Measurements from ENCODE around the gene APMAP.

The APMAP gene

GRCh38 chr20:24961384-24962181, 31.0 kb downstream of the APMAP start:
- Histone ChIP-seq H3K27ac (ENCODE audit: low read depth, low read length) (no peak overlapping the region), H3K27me3 (ENCODE audit: control insufficient read depth in 5 of 5, insufficient read depth in 4 of 5, low read length in 5 of 5) (no peaks in the 10 kb centered on the region), H3K9me3 (ENCODE audit: control insufficient read depth in 5 of 5, low read length in 5 of 5) (no peaks in the 10 kb centered on the region), H3K4me3 (ENCODE audit: low read depth in 1 of 5, low read length in 5 of 5) (no peak overlapping the region), H3K4me1 (ENCODE audit: control insufficient read depth in 5 of 5, insufficient read depth in 5 of 5, low read length in 5 of 5) (peaks cover 0 to 10% (median 7%) of the 10 kb centered on the region in 5 donors), H3K36me3 (ENCODE audit: control insufficient read depth in 5 of 5, insufficient read depth in 5 of 5, low read length in 5 of 5) (peaks cover 8 to 98% (median 91%) of the 10 kb centered on the region in 5 donors), H3K9ac (ENCODE audit: low read length in 5 of 5) (peak overlapping the region in 1 of 5 donors; percentile 12)

GRCh38 chr20:24960861-24961260, 31.7 kb downstream of the APMAP start:
- Histone ChIP-seq H3K27ac (ENCODE audit: low read depth, low read length) (no peak overlapping the region), H3K4me1 (ENCODE audit: control insufficient read depth in 5 of 5, insufficient read depth in 5 of 5, low read length in 5 of 5) (peaks cover 0 to 10% (median 7%) of the 10 kb centered on the region in 5 donors), H3K9me3 (ENCODE audit: control insufficient read depth in 5 of 5, low read length in 5 of 5) (no peaks in the 10 kb centered on the region), H3K4me3 (ENCODE audit: low read depth in 1 of 5, low read length in 5 of 5) (no peak overlapping the region), H3K36me3 (ENCODE audit: control insufficient read depth in 5 of 5, insufficient read depth in 5 of 5, low read length in 5 of 5) (peaks cover 8 to 98% (median 90%) of the 10 kb centered on the region in 5 donors), H3K9ac (ENCODE audit: low read length in 5 of 5) (peak overlapping the region in 1 of 5 donors; percentile 12), H3K27me3 (ENCODE audit: control insufficient read depth in 5 of 5, insufficient read depth in 4 of 5, low read length in 5 of 5) (no peaks in the 10 kb centered on the region)

GRCh38 chr20:24960302-24960801, 32.2 kb downstream of the APMAP start:
- Histone ChIP-seq H3K36me3 (ENCODE audit: control insufficient read depth in 5 of 5, insufficient read depth in 5 of 5, low read length in 5 of 5) (peaks cover 8 to 96% (median 85%) of the 10 kb centered on the region in 5 donors), H3K9me3 (ENCODE audit: control insufficient read depth in 5 of 5, low read length in 5 of 5) (no peaks in the 10 kb centered on the region), H3K27ac (ENCODE audit: low read depth, low read length) (no peak overlapping the region), H3K9ac (ENCODE audit: low read length in 5 of 5) (no peak overlapping the region), H3K27me3 (ENCODE audit: control insufficient read depth in 5 of 5, insufficient read depth in 4 of 5, low read length in 5 of 5) (no peaks in the 10 kb centered on the region), H3K4me1 (ENCODE audit: control insufficient read depth in 5 of 5, insufficient read depth in 5 of 5, low read length in 5 of 5) (peaks cover 0 to 10% (median 7%) of the 10 kb centered on the region in 5 donors), H3K4me3 (ENCODE audit: low read depth in 1 of 5, low read length in 5 of 5) (no peak overlapping the region)

- no peaks in the 10 kb centered on the region for H3K9me3 ChIP-seq (ENCODE audit: control insufficient read depth in 5 of 5, low read length in 5 of 5)
- no peak overlapping the region for H3K27ac ChIP-seq (ENCODE audit: low read depth, low read length)
- H3K9ac ChIP-seq (ENCODE audit: low read length in 5 of 5) = no peak overlapping the region
- no peaks in the 10 kb centered on the region for H3K27me3 ChIP-seq (ENCODE audit: control insufficient read depth in 5 of 5, insufficient read depth in 4 of 5, low read length in 5 of 5)
- no peak overlapping the region for H3K4me3 ChIP-seq (ENCODE audit: low read depth in 1 of 5, low read length in 5 of 5)
- peaks cover 0 to 10% (median 7%) of the 10 kb centered on the region in 5 donors for H3K4me1 ChIP-seq (ENCODE audit: control insufficient read depth in 5 of 5, insufficient read depth in 5 of 5, low read length in 5 of 5)
- peaks cover 8 to 90% (median 80%) of the 10 kb centered on the region in 5 donors for H3K36me3 ChIP-seq (ENCODE audit: control insufficient read depth in 5 of 5, insufficient read depth in 5 of 5, low read length in 5 of 5)
Measured at GRCh38 chr20:24959591-24960301, 32.8 kb downstream of the APMAP start.

- Histone ChIP-seq H3K9ac (ENCODE audit: low read length in 5 of 5) (no peak overlapping the region), H3K27ac (ENCODE audit: low read depth, low read length) (no peak overlapping the region)
Measured at GRCh38 chr20:24958506-24959385, 33.8 kb downstream of the APMAP start.

GRCh38 chr20:24957326-24958016, 35.1 kb downstream of the APMAP start:
- Histone ChIP-seq H3K9me3 (ENCODE audit: control insufficient read depth in 5 of 5, low read length in 5 of 5) (no peaks in the 10 kb centered on the region), H3K4me1 (ENCODE audit: control insufficient read depth in 5 of 5, insufficient read depth in 5 of 5, low read length in 5 of 5) (peaks cover 0 to 27% (median 18%) of the 10 kb centered on the region in 5 donors), H3K27ac (ENCODE audit: low read depth, low read length) (no peak overlapping the region), H3K4me3 (ENCODE audit: low read depth in 1 of 5, low read length in 5 of 5) (no peak overlapping the region), H3K27me3 (ENCODE audit: control insufficient read depth in 5 of 5, insufficient read depth in 4 of 5, low read length in 5 of 5) (no peaks in the 10 kb centered on the region), H3K9ac (ENCODE audit: low read length in 5 of 5) (peak overlapping the region in 1 of 5 donors; percentile 9), H3K36me3 (ENCODE audit: control insufficient read depth in 5 of 5, insufficient read depth in 5 of 5, low read length in 5 of 5) (peaks cover 5 to 75% (median 61%) of the 10 kb centered on the region in 5 donors)

More at GRCh38 chr20:24958506-24959385, 33.8 kb downstream of the APMAP start:
- Histone ChIP-seq H3K4me3 (ENCODE audit: low read depth in 1 of 5, low read length in 5 of 5) (no peak overlapping the region), H3K9me3 (ENCODE audit: control insufficient read depth in 5 of 5, low read length in 5 of 5) (no peaks in the 10 kb centered on the region), H3K4me1 (ENCODE audit: control insufficient read depth in 5 of 5, insufficient read depth in 5 of 5, low read length in 5 of 5) (peaks cover 0 to 14% (median 8%) of the 10 kb centered on the region in 5 donors), H3K36me3 (ENCODE audit: control insufficient read depth in 5 of 5, insufficient read depth in 5 of 5, low read length in 5 of 5) (peaks cover 8 to 85% (median 73%) of the 10 kb centered on the region in 5 donors), H3K27me3 (ENCODE audit: control insufficient read depth in 5 of 5, insufficient read depth in 4 of 5, low read length in 5 of 5) (no peaks in the 10 kb centered on the region)

- Histone ChIP-seq H3K4me3 (ENCODE audit: low read depth in 1 of 5, low read length in 5 of 5) (no peak overlapping the region), H3K9ac (ENCODE audit: low read length in 5 of 5) (no peak overlapping the region), H3K9me3 (ENCODE audit: control insufficient read depth in 5 of 5, low read length in 5 of 5) (no peaks in the 10 kb centered on the region), H3K27me3 (ENCODE audit: control insufficient read depth in 5 of 5, insufficient read depth in 4 of 5, low read length in 5 of 5) (no peaks in the 10 kb centered on the region), H3K4me1 (ENCODE audit: control insufficient read depth in 5 of 5, insufficient read depth in 5 of 5, low read length in 5 of 5) (peaks cover 0 to 39% (median 21%) of the 10 kb centered on the region in 5 donors), H3K36me3 (ENCODE audit: control insufficient read depth in 5 of 5, insufficient read depth in 5 of 5, low read length in 5 of 5) (peaks cover 5 to 63% (median 50%) of the 10 kb centered on the region in 5 donors), H3K27ac (ENCODE audit: low read depth, low read length) (no peak overlapping the region)
Measured at GRCh38 chr20:24956001-24956841, 36.3 kb downstream of the APMAP start.

GRCh38 chr20:24955045-24955444, 37.5 kb downstream of the APMAP start:
- Histone ChIP-seq H3K9ac (ENCODE audit: low read length in 5 of 5) (no peak overlapping the region), H3K4me3 (ENCODE audit: low read depth in 1 of 5, low read length in 5 of 5) (no peak overlapping the region), H3K4me1 (ENCODE audit: control insufficient read depth in 5 of 5, insufficient read depth in 5 of 5, low read length in 5 of 5) (peaks cover 0 to 43% (median 21%) of the 10 kb centered on the region in 5 donors), H3K27me3 (ENCODE audit: control insufficient read depth in 5 of 5, insufficient read depth in 4 of 5, low read length in 5 of 5) (no peaks in the 10 kb centered on the region), H3K36me3 (ENCODE audit: control insufficient read depth in 5 of 5, insufficient read depth in 5 of 5, low read length in 5 of 5) (peaks cover 0 to 51% (median 39%) of the 10 kb centered on the region in 5 donors), H3K27ac (ENCODE audit: low read depth, low read length) (no peak overlapping the region), H3K9me3 (ENCODE audit: control insufficient read depth in 5 of 5, low read length in 5 of 5) (no peaks in the 10 kb centered on the region)

Measured in subcutaneous abdominal adipose tissue (tissue), 5 donors.